Breast epithelium (tissue), 3 donors: ENCODE measurements around the gene RGS7.

Experiments used
- CTCF ChIP-seq, 3 donors: fragments of 450-650 bp; IDR thresholded peaks; one replicate each; pipeline ENCODE4 v1.5.1; 2016 to 2017; ENCODE audit warnings: antibody characterized with exemption in 3 of 3, mild to moderate bottlenecking in 3 of 3, moderate library complexity in 3 of 3
- POLR2A ChIP-seq: fragments of 450-650 bp; IDR thresholded peaks from one replicate; pipeline ENCODE4 v1.6.1; 2016; ENCODE audit warnings: antibody characterized with exemption, mild to moderate bottlenecking, moderate library complexity

- TF ChIP-seq CTCF (IDR thresholded peaks at IDR 0.05) (no peak), POLR2A (no peak)
These were observed 288.6 kb downstream of the RGS7 start for GRCh38 chr1:241068359-241068758.
